ENCODE results near the gene CCDC157.

DNA sequence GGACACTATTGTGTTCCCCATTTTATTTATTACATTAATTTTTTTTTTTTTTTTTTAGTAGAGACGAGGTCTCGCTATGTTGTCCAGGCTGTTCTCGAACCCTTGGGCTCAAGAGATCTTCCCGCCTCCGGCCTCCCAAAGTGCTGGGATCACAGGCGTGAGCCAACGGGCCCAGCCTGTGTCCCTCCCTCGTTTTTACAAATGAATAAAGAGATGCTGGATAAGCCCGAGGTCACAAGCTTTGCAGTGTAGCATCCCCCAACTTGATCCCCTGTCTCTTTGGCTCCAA is 68.5 kb downstream of the CCDC157 start:
- TF ChIP-seq, protein P1, sequence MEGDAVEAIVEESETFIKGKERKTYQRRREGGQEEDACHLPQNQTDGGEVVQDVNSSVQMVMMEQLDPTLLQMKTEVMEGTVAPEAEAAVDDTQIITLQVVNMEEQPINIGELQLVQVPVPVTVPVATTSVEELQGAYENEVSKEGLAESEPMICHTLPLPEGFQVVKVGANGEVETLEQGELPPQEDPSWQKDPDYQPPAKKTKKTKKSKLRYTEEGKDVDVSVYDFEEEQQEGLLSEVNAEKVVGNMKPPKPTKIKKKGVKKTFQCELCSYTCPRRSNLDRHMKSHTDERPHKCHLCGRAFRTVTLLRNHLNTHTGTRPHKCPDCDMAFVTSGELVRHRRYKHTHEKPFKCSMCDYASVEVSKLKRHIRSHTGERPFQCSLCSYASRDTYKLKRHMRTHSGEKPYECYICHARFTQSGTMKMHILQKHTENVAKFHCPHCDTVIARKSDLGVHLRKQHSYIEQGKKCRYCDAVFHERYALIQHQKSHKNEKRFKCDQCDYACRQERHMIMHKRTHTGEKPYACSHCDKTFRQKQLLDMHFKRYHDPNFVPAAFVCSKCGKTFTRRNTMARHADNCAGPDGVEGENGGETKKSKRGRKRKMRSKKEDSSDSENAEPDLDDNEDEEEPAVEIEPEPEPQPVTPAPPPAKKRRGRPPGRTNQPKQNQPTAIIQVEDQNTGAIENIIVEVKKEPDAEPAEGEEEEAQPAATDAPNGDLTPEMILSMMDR (conservative IDR thresholded peaks at IDR 0.05) = no peak
- TF ChIP-seq ZFX (IDR thresholded peaks at IDR 0.05) = no peak

Measured in C4-2B (cell line).